NCI-H510A treated with DMSO at 0.1 percent for 48 hours (cell line): ENCODE measurements around the gene MAPK1IP1L.
"Not testable (repeated sequence)": the region's sequence is repeated elsewhere in the genome, so short reads cannot be mapped to it uniquely, and the experiment has no call there.

Experiments used
- DNase-seq: peaks from one replicate; lab custom pipeline; 2025; lab: John Stamatoyannopoulos, UW

The MAPK1IP1L gene

GRCh38 chr14:55054098-55054497 is 2.7 kb downstream of the MAPK1IP1L start:
- DNase-seq: no peak

- DNase-seq: no peak
These were observed 6.5 kb downstream of the MAPK1IP1L start for GRCh38 chr14:55057919-55058318.

- DNase-seq: no peak
These were observed 7.9 kb downstream of the MAPK1IP1L start for GRCh38 chr14:55059333-55059732.

GRCh38 chr14:55062517-55063351 is 11.3 kb downstream of the MAPK1IP1L start:
- DNase-seq: no peak

GRCh38 chr14:55064896-55065295 is 13.4 kb downstream of the MAPK1IP1L start:
- not testable (repeated sequence) for DNase-seq

GRCh38 chr14:55065411-55065810 is 14.0 kb downstream of the MAPK1IP1L start:
- DNase-seq: no peak

- no peak for DNase-seq
These were observed 14.8 kb downstream of the MAPK1IP1L start for GRCh38 chr14:55066223-55066622.

GRCh38 chr14:55070981-55071411 is 19.5 kb downstream of the MAPK1IP1L start:
- DNase-seq: no peak

- no peak for DNase-seq
These were observed 20.6 kb downstream of the MAPK1IP1L start for GRCh38 chr14:55071870-55072640.

- no peak for DNase-seq
These were observed 22.4 kb downstream of the MAPK1IP1L start for GRCh38 chr14:55073856-55074255.

- peak; percentile 84 for DNase-seq
These were observed 23.2 kb downstream of the MAPK1IP1L start for GRCh38 chr14:55074662-55075061.

GRCh38 chr14:55075628-55076175 is 24.3 kb downstream of the MAPK1IP1L start:
- DNase-seq: no peak

- no peak for DNase-seq
These were observed 26.0 kb downstream of the MAPK1IP1L start for GRCh38 chr14:55077170-55078151.

- DNase-seq: not testable (repeated sequence)
These were observed 28.5 kb downstream of the MAPK1IP1L start for GRCh38 chr14:55079961-55080360.

GRCh38 chr14:55084401-55085059 is 33.1 kb downstream of the MAPK1IP1L start:
- no peak for DNase-seq

- no peak for DNase-seq
These were observed 33.7 kb downstream of the MAPK1IP1L start for GRCh38 chr14:55085060-55085660.

- no peak for DNase-seq
These were observed 35.5 kb downstream of the MAPK1IP1L start for GRCh38 chr14:55086938-55087337.

GRCh38 chr14:55088356-55088755 is 36.9 kb downstream of the MAPK1IP1L start:
- no peak for DNase-seq

GRCh38 chr14:55092341-55092740 is 40.9 kb downstream of the MAPK1IP1L start:
- DNase-seq: no peak

GRCh38 chr14:55094292-55095157 is 43.1 kb downstream of the MAPK1IP1L start:
- DNase-seq: no peak
